Endothelial cell of umbilical vein (primary cell): Measurements from ENCODE around the gene CFAP57. TPM values are rescaled to one million over a fixed set of nuclear protein-coding genes. Genes with fewer than 3 reads are reported as not detected.

Experiments used
- BruUV-seq: library from RNA; stranded (reverse); fragments of 400-500 nt; replicated peaks from 2 replicates; lab custom pipeline; 2021; lab: Mats Ljungman, UMichigan
- CTCF ChIA-PET: fragments of 300-600, 350-600 bp; sonication (Branson Sonifier 250); formaldehyde crosslinking; loops from one replicate; lab custom pipeline; 2021; ENCODE audit warnings: antibody characterized with exemption, inconsistent platforms; lab: Charles Lee
- POLR2A ChIA-PET: fragments of 300-600, 350-600 bp; sonication (Branson Sonifier 250); formaldehyde crosslinking; loops from one replicate; lab custom pipeline; 2021; ENCODE audit warnings: antibody characterized with exemption, inconsistent platforms; lab: Charles Lee
- DNase-seq: peaks from one replicate; pipeline ENCODE4 v3.0.0-alpha.2; 2011; ENCODE audit warnings: low read depth, low spot score
- FAIRE-seq: peaks from 2 replicates; lab custom pipeline; 2011; peaks lifted over from hg19 to GRCh38; lab: Jason Lieb, UNC
- H2AFZ ChIP-seq: 2 replicates; pipeline ENCODE4 v1.6.0; 2012; ENCODE audit warnings: low read depth, low read length, control low read depth, inconsistent platforms
- H3K27ac ChIP-seq: 2 replicates; pipeline ENCODE4 v1.5.1; 2011; ENCODE audit warnings: low read depth, mild to moderate bottlenecking, control low read depth, low read length, moderate library complexity; ENCODE audit not compliant: insufficient read depth
- H3K27me3 ChIP-seq, 2 experiments: 2 replicates each; pipeline versions ENCODE4 v1.6.0 to v1.6.1; 2011; ENCODE audit warnings: low read length in 2 of 2, mixed read lengths in 1 of 2; ENCODE audit not compliant: control insufficient read depth in 2 of 2, insufficient read depth in 2 of 2
- H3K36me3 ChIP-seq, 2 experiments: 2 replicates in 1 of 2; 3 replicates in 1 of 2; pipeline ENCODE4 v1.5.1; 2011; ENCODE audit warnings: low read length in 2 of 2, mild to moderate bottlenecking in 1 of 2, moderate library complexity in 1 of 2; ENCODE audit not compliant: control insufficient read depth in 2 of 2, insufficient read depth in 2 of 2; ENCODE audit errors: extremely low read depth in 1 of 2
- H3K4me1 ChIP-seq: 3 replicates; pipeline ENCODE4 v1.5.1; 2011; ENCODE audit warnings: mild to moderate bottlenecking, low read length; ENCODE audit not compliant: control insufficient read depth, insufficient read depth; ENCODE audit errors: extremely low read depth
- H3K4me2 ChIP-seq: 2 replicates; pipeline ENCODE4 v1.6.1; 2011; ENCODE audit warnings: low read length, control low read depth, mixed read lengths; ENCODE audit not compliant: insufficient read depth
- H3K4me3 ChIP-seq, 3 experiments: fragments of 200-600 bp in 1 of 3; sonication (generic), shearing (Covaris generic) in 1 of 3; replicated peaks in 1 of 3; 2 replicates each; pipeline ENCODE4 v1.5.1; 2011 to 2016; ENCODE audit warnings: control low read depth in 3 of 3, low read length in 3 of 3, mild to moderate bottlenecking in 2 of 3, inconsistent platforms in 1 of 3, low read depth in 1 of 3, moderate library complexity in 1 of 3; ENCODE audit not compliant: insufficient read depth in 1 of 3
- H3K79me2 ChIP-seq: 2 replicates; pipeline ENCODE4 v1.6.0; 2012; ENCODE audit warnings: low read length, inconsistent platforms; ENCODE audit not compliant: control insufficient read depth, insufficient read depth
- H3K9ac ChIP-seq: replicated peaks from 2 replicates; pipeline ENCODE3; 2011; ENCODE audit warnings: low read length, control low read depth; ENCODE audit not compliant: insufficient read depth; ENCODE audit errors: extremely low read depth
- H3K9me1 ChIP-seq: replicated peaks from 3 replicates; pipeline ENCODE4 v1.6.0; 2011; ENCODE audit warnings: mild to moderate bottlenecking, low read length; ENCODE audit not compliant: control insufficient read depth, insufficient read depth; ENCODE audit errors: extremely low read depth
- H3K9me3 ChIP-seq: replicated peaks from 2 replicates; pipeline ENCODE4 v1.5.1; 2012; ENCODE audit warnings: low read length, inconsistent platforms; ENCODE audit not compliant: control insufficient read depth, insufficient read depth
- H4K20me1 ChIP-seq: replicated peaks from 2 replicates; pipeline ENCODE3; 2011; ENCODE audit warnings: mild to moderate bottlenecking, low read length; ENCODE audit not compliant: control insufficient read depth, insufficient read depth; ENCODE audit errors: extremely low read depth
- EZH2 ChIP-seq: IDR thresholded peaks from 2 replicates; pipeline ENCODE4 v1.6.1; 2012; ENCODE audit warnings: borderline replicate concordance, low read depth, mild to moderate bottlenecking, moderate library complexity, low read length, inconsistent platforms; ENCODE audit not compliant: severe bottlenecking
- FOS ChIP-seq: IDR thresholded peaks from 2 replicates; pipeline ENCODE4 v1.6.1; 2011; ENCODE audit warnings: mild to moderate bottlenecking, low read length, moderate library complexity, borderline replicate concordance; ENCODE audit not compliant: insufficient read depth
- GATA2 ChIP-seq: IDR thresholded peaks from 2 replicates; pipeline ENCODE4 v1.7.0; 2011; ENCODE audit warnings: low read depth, mild to moderate bottlenecking, moderate library complexity, mixed read lengths, low read length; ENCODE audit not compliant: insufficient read length, insufficient read depth
- JUN ChIP-seq: IDR thresholded peaks from 2 replicates; pipeline ENCODE4 v1.6.1; 2011; ENCODE audit warnings: borderline replicate concordance, low read depth; ENCODE audit not compliant: insufficient read length, insufficient read depth
- MAX ChIP-seq: IDR thresholded peaks from 2 replicates; pipeline ENCODE4 v1.6.1; 2011; ENCODE audit not compliant: insufficient read depth, insufficient read length
- MYC ChIP-seq: IDR thresholded peaks from one replicate; pipeline ENCODE4 v1.6.1; 2011; ENCODE audit warnings: mild to moderate bottlenecking, low read depth, low read length
- POLR2A ChIP-seq: IDR thresholded peaks from 2 replicates; pipeline ENCODE4 v1.6.1; 2012; ENCODE audit warnings: low read depth, mild to moderate bottlenecking, control low read depth, low read length
- POLR2AphosphoS5 ChIP-seq: IDR thresholded peaks from 2 replicates; pipeline ENCODE4 v1.6.1; 2012; ENCODE audit warnings: low read depth, mild to moderate bottlenecking, control low read depth, low read length, moderate library complexity; ENCODE audit not compliant: insufficient read depth
- dilution Hi-C: fragments of 300-500 bp; cut with MboI; formaldehyde crosslinking; loops from one replicate; pipeline ENCODE4 v1.15.0; 2019; ENCODE audit warnings: low sequenced_read_pairs; ENCODE audit not compliant: extremely low pct_ligation_motif_present
- intact Hi-C: fragments of 100-400 bp; cut with micrococcal nuclease; formaldehyde crosslinking; loops from one replicate; pipeline ENCODE4 v1.10.0; 2022
- polyA plus RNA-seq, 4 experiments: library from polyadenylated mRNA; depleted of rRNA in 3 of 4; stranded (reverse) in 3 of 4; unstranded in 1 of 4; fragments of >200 nt; gene quantifications; 2 replicates each; pipeline versions ENCODE4 v1.2.1 to v1.2.3, GENCODE V29; 2011 to 2012; ENCODE audit warnings: missing spikeins in 1 of 4
- total RNA-seq: library from RNA; stranded (reverse); gene quantifications from 2 replicates; pipeline ENCODE4 v1.2.3, GENCODE V29; 2021
- TF ChIP-seq, protein P1 (sequence below), 2 donors: IDR thresholded peaks; 1 replicate in 1 of 2; 2 replicates in 1 of 2; pipeline ENCODE4 v1.5.1; 2011; ENCODE audit warnings: low read length in 2 of 2, mild to moderate bottlenecking in 2 of 2, moderate library complexity in 2 of 2, control low read depth in 1 of 2, inconsistent platforms in 1 of 2, low read depth in 1 of 2; ENCODE audit not compliant: insufficient read depth in 1 of 2; ENCODE audit errors: extremely low read depth in 1 of 2

Gene CFAP57
- total and polyA plus RNA-seq, 2 donors (not counting 3 experiments of a cell fraction or from before 2014, with no cell fraction given), result 0.88 to 0.91 TPM

- BruUV-seq, result no TSS peak
- peaks cover 3% of the 10 kb centered on the region for H3K4me1 ChIP-seq
- H3K79me2 ChIP-seq, result no peaks in the 10 kb centered on the region
- dilution Hi-C loops (no loop called here), intact Hi-C loops (no loop called here)
- no peak overlapping the region for H3K9ac ChIP-seq
- no peak overlapping the region for H2AFZ ChIP-seq
- H3K9me1 ChIP-seq, result no peaks in the 10 kb centered on the region
- H3K4me3 ChIP-seq, result no peak overlapping the region
- CTCF ChIA-PET, result interaction anchor here (1.6 kb wide), 1 partner anchor 106 kb away, joined by 4 read pairs; no protein-coding TSS in a partner anchor
- no peaks in the 10 kb centered on the region for H3K27me3 ChIP-seq
- no peaks in the 10 kb centered on the region for H3K36me3 ChIP-seq
- H3K27ac ChIP-seq, result no peak overlapping the region
- no peaks in the 10 kb centered on the region for H3K9me3 ChIP-seq
- no peak overlapping the region for H3K4me2 ChIP-seq
- FAIRE-seq (no peak), DNase-seq (no peak)
- POLR2A ChIA-PET, result no interaction called here
- H4K20me1 ChIP-seq, result no peaks in the 10 kb centered on the region
- TF ChIP-seq POLR2A, result no peak
- no peak for TF ChIP-seq FOS
- TF ChIP-seq, protein P1, sequence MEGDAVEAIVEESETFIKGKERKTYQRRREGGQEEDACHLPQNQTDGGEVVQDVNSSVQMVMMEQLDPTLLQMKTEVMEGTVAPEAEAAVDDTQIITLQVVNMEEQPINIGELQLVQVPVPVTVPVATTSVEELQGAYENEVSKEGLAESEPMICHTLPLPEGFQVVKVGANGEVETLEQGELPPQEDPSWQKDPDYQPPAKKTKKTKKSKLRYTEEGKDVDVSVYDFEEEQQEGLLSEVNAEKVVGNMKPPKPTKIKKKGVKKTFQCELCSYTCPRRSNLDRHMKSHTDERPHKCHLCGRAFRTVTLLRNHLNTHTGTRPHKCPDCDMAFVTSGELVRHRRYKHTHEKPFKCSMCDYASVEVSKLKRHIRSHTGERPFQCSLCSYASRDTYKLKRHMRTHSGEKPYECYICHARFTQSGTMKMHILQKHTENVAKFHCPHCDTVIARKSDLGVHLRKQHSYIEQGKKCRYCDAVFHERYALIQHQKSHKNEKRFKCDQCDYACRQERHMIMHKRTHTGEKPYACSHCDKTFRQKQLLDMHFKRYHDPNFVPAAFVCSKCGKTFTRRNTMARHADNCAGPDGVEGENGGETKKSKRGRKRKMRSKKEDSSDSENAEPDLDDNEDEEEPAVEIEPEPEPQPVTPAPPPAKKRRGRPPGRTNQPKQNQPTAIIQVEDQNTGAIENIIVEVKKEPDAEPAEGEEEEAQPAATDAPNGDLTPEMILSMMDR (IDR thresholded peaks at IDR 0.05; ENCODE audit: extremely low read depth in 1 of 2, insufficient read depth in 1 of 2, low read depth in 1 of 2, low read length in 2 of 2), result no peak
- no peak for TF ChIP-seq POLR2AphosphoS5
- TF ChIP-seq MAX, result no peak
- no peak for TF ChIP-seq MYC
- TF ChIP-seq GATA2, result no peak
- TF ChIP-seq EZH2, result no peak
- TF ChIP-seq JUN, result no peak
Observed at GRCh38 chr1:43276673-43277072, 104.5 kb downstream of the CFAP57 start.
